SIG-M5 treated with dmso at 0.1 percent for 504 hours (cell line): ENCODE results near the gene IAPP.
"Not testable (repeated sequence)": the region's sequence is repeated elsewhere in the genome, so short reads cannot be mapped to it uniquely, and the experiment has no call there.

Experiments used
- DNase-seq: peaks from one replicate; lab custom pipeline; 2025; ENCODE audit not compliant: unreplicated experiment; lab: John Stamatoyannopoulos, UW

The IAPP gene

GRCh38 chr12:21370845-21371449 lies 1.8 kb upstream of the IAPP start:
- DNase-seq = no peak

- no peak for DNase-seq
Measured at GRCh38 chr12:21379218-21379617, 6.5 kb downstream of the IAPP start.

- DNase-seq = not testable (repeated sequence)
Measured at GRCh38 chr12:21381320-21381719, 8.6 kb downstream of the IAPP start.

- no peak for DNase-seq
Measured at GRCh38 chr12:21384261-21384660, 11.6 kb downstream of the IAPP start.

DNA sequence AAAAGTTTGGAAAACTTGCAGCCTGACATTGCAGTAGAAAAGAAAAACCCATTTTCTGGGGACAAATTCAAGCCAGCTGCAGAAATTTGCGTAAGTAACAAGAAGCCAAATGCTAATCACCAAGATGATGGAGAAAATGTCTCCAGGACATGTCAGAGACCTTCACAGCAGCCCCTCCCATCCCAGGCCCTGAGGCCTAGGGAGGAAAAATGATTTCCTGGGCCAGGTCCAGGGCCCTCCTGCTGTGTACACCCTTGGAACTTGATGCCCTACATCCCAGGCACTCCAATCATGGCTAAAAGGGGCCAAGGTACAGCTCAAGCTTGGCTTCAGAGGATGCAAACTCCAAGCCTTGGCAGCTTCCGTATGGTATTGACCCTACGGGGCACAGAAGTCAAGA lies 14.5 kb downstream of the IAPP start:
- no peak for DNase-seq

- DNase-seq = no peak
Measured at GRCh38 chr12:21392384-21392783, 19.7 kb downstream of the IAPP start.

DNA sequence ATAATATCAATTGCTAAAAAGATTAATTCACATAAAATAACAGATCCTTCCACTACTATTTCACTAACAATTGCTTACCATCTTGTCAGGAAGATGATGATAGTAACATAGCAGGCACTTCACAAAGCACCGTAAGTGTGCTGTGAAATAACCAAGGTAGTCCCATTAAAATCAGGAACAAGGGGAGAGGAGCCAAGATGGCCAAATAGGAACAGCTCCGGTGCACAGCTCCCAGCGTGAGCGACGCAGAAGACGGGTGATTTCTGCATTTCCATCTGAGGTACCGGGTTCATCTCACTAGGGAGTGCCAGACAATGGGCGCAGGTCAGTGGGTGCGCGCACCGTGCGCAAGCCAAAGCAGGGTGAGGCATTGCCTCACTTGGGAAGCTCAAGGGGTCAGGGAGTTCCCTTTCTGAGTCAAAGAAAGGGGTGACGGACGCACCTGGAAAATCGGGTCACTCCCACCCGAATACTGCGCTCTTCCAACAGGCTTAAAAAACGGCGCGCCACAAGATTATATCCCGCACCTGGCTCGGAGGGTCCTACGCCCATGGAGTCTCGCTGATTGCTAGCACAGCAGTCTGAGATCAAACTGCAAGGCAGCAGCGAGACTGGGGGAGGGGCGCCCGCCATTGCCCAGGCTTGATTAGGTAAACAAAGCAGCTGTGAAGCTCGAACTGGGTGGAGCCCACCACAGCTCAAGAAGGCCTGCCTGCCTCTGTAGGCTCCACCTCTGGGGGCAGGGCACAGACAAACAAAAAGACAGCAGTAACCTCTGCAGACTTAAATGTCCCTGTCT lies 22.3 kb downstream of the IAPP start:
- not testable (repeated sequence) for DNase-seq

GRCh38 chr12:21413369-21414277 lies 40.9 kb downstream of the IAPP start:
- no peak for DNase-seq

- DNase-seq = no peak
Measured at GRCh38 chr12:21416511-21417121, 43.9 kb downstream of the IAPP start.

GRCh38 chr12:21418398-21418797 lies 45.7 kb downstream of the IAPP start:
- DNase-seq = not testable (repeated sequence)

GRCh38 chr12:21419009-21419699 lies 46.5 kb downstream of the IAPP start:
- DNase-seq = not testable (repeated sequence)

- no peak for DNase-seq
Measured at GRCh38 chr12:21428241-21428640, 55.5 kb downstream of the IAPP start.
